H9 (cell line): ENCODE measurements around the gene FILIP1. TPM values are rescaled to one million over a fixed set of nuclear protein-coding genes. Genes with fewer than 3 reads are reported as not detected.

ENCODE experiments used
- DNase-seq: peaks from one replicate; pipeline ENCODE4 v3.0.0-alpha.2; 2017
- H2AFZ ChIP-seq: one replicate; pipeline ENCODE4 v1.6.1; 2013; ENCODE audit warnings: mild to moderate bottlenecking, low read length, control low read depth, moderate library complexity
- H2AK5ac ChIP-seq: 2 replicates; pipeline ENCODE4 v1.6.1; 2013; ENCODE audit warnings: low read length, control low read depth, mixed read lengths; ENCODE audit not compliant: insufficient read length
- H2BK120ac ChIP-seq: one replicate; pipeline ENCODE4 v1.6.1; 2013; ENCODE audit warnings: low read depth, mild to moderate bottlenecking, low read length, control low read depth, inconsistent platforms; ENCODE audit not compliant: poor library complexity, severe bottlenecking
- H2BK12ac ChIP-seq: 2 replicates; pipeline ENCODE4 v1.6.1; 2013; ENCODE audit warnings: low read length, control low read depth, mixed read lengths, low read depth; ENCODE audit not compliant: insufficient read length
- H2BK15ac ChIP-seq: 2 replicates; pipeline ENCODE4 v1.6.1; 2013; ENCODE audit warnings: low read depth, low read length, control low read depth
- H2BK20ac ChIP-seq: one replicate; pipeline ENCODE4 v1.6.1; 2013; ENCODE audit warnings: low read depth, mild to moderate bottlenecking, low read length, control low read depth, inconsistent platforms; ENCODE audit not compliant: poor library complexity, severe bottlenecking
- H2BK5ac ChIP-seq: 2 replicates; pipeline ENCODE4 v1.6.1; 2013; ENCODE audit warnings: low read length, control low read depth, mixed read lengths; ENCODE audit not compliant: insufficient read length
- H3K14ac ChIP-seq: 2 replicates; pipeline ENCODE4 v1.6.1; 2013; ENCODE audit warnings: low read length, control low read depth; ENCODE audit not compliant: insufficient read depth
- H3K18ac ChIP-seq: 2 replicates; pipeline ENCODE4 v1.6.1; 2013; ENCODE audit warnings: low read depth, mild to moderate bottlenecking, mixed read lengths, low read length, control low read depth; ENCODE audit not compliant: insufficient read length
- H3K23ac ChIP-seq: 2 replicates; pipeline ENCODE4 v1.6.1; 2013; ENCODE audit warnings: low read length, control low read depth, mixed read lengths, low read depth; ENCODE audit not compliant: insufficient read length
- H3K23me2 ChIP-seq: 2 replicates; pipeline ENCODE4 v1.6.1; 2013; ENCODE audit warnings: low read depth, mild to moderate bottlenecking, mixed read lengths, low read length, control low read depth; ENCODE audit not compliant: insufficient read length, poor library complexity, severe bottlenecking
- H3K27ac ChIP-seq: 2 replicates; pipeline ENCODE4 v1.5.1; 2013; ENCODE audit warnings: low read length, control low read depth, mixed read lengths, low read depth; ENCODE audit not compliant: insufficient read length
- H3K27me3 ChIP-seq: 2 replicates; pipeline ENCODE4 v1.6.1; 2013; ENCODE audit warnings: low read length, control low read depth, inconsistent platforms; ENCODE audit not compliant: insufficient read depth
- H3K4ac ChIP-seq: 2 replicates; pipeline ENCODE4 v1.6.1; 2013; ENCODE audit warnings: low read depth, mild to moderate bottlenecking, control low read depth, inconsistent platforms, low read length, moderate library complexity
- H3K4me1 ChIP-seq: 2 replicates; pipeline ENCODE4 v1.6.1; 2013; ENCODE audit warnings: low read length, control low read depth, inconsistent platforms; ENCODE audit not compliant: insufficient read depth
- H3K4me2 ChIP-seq: 2 replicates; pipeline ENCODE4 v1.6.1; 2013; ENCODE audit warnings: low read length, control low read depth, mixed read lengths; ENCODE audit not compliant: insufficient read length, insufficient read depth
- H3K56ac ChIP-seq: 2 replicates; pipeline ENCODE4 v1.6.1; 2013; ENCODE audit warnings: low read depth, mild to moderate bottlenecking, mixed read lengths, low read length, control low read depth; ENCODE audit not compliant: insufficient read length
- H3K79me1 ChIP-seq: 2 replicates; pipeline ENCODE4 v1.6.1; 2013; ENCODE audit warnings: low read depth, mild to moderate bottlenecking, moderate library complexity, low read length, control low read depth, inconsistent platforms; ENCODE audit not compliant: insufficient read depth, poor library complexity, severe bottlenecking
- H3K79me2 ChIP-seq: 2 replicates; pipeline ENCODE4 v1.6.1; 2013; ENCODE audit warnings: low read length, control low read depth, inconsistent platforms; ENCODE audit not compliant: insufficient read depth
- H3K9ac ChIP-seq: 2 replicates; pipeline ENCODE4 v1.6.1; 2013; ENCODE audit warnings: low read length, control low read depth, mixed read lengths; ENCODE audit not compliant: insufficient read length; ENCODE audit errors: extremely low read depth
- H3K9me3 ChIP-seq: one replicate; pipeline ENCODE4 v1.6.1; 2013; ENCODE audit warnings: low read depth, low read length, inconsistent platforms; ENCODE audit not compliant: control insufficient read depth
- H3T11ph ChIP-seq: one replicate; pipeline ENCODE4 v1.6.1; 2013; ENCODE audit warnings: mild to moderate bottlenecking, low read length, control low read depth, inconsistent platforms
- H4K20me1 ChIP-seq: one replicate; pipeline ENCODE4 v1.6.1; 2013; ENCODE audit not compliant: control insufficient read depth, insufficient read length, insufficient read depth
- H4K5ac ChIP-seq: 2 replicates; pipeline ENCODE4 v1.6.1; 2013; ENCODE audit warnings: low read depth, mild to moderate bottlenecking, mixed read lengths, low read length, control low read depth; ENCODE audit not compliant: insufficient read length
- H4K8ac ChIP-seq: replicated peaks from 2 replicates; pipeline ENCODE4 v1.6.1; 2013; ENCODE audit warnings: low read length, control low read depth, mixed read lengths, low read depth; ENCODE audit not compliant: insufficient read length
- H4K91ac ChIP-seq: 2 replicates; pipeline ENCODE4 v1.6.1; 2013; ENCODE audit warnings: low read depth, mild to moderate bottlenecking, moderate library complexity, mixed read lengths, low read length, control low read depth; ENCODE audit not compliant: insufficient read length
- H3K27ac Mint-ChIP-seq, 3 experiments: 2 replicates in 2 of 3; 3 replicates in 1 of 3; pipeline ENCODE4 v1.8.0; 2020 to 2021; ENCODE audit warnings: mixed read lengths in 3 of 3, mild to moderate bottlenecking in 1 of 3, moderate library complexity in 1 of 3
- H3K27me3 Mint-ChIP-seq: 2 replicates; pipeline ENCODE4 v1.8.0; 2021; ENCODE audit warnings: low read depth, mild to moderate bottlenecking, moderate library complexity, mixed read lengths
- H3K36me3 Mint-ChIP-seq, 3 experiments: 2 replicates in 2 of 3; 3 replicates in 1 of 3; pipeline ENCODE4 v1.8.0; 2020 to 2021; ENCODE audit warnings: low read depth in 3 of 3, mixed read lengths in 3 of 3; ENCODE audit not compliant: insufficient read depth in 1 of 3
- H3K4me1 Mint-ChIP-seq, 2 experiments: 2 replicates each; pipeline ENCODE4 v1.8.0; 2020; ENCODE audit warnings: mixed read lengths in 2 of 2
- H3K4me3 Mint-ChIP-seq, 2 experiments: 2 replicates in 1 of 2; 3 replicates in 1 of 2; pipeline ENCODE4 v1.8.0; 2020 to 2021; ENCODE audit warnings: mild to moderate bottlenecking in 2 of 2, mixed read lengths in 2 of 2, moderate library complexity in 1 of 2
- H3K9me3 Mint-ChIP-seq, 2 experiments: 2 replicates in 1 of 2; 3 replicates in 1 of 2; pipeline ENCODE4 v1.8.0; 2020; ENCODE audit warnings: mild to moderate bottlenecking in 2 of 2, mixed read lengths in 2 of 2, moderate library complexity in 1 of 2
- WGBS: extraction: QIAGEN DNeasy Blood & Tissue Kit; methylation state at CpG from one replicate; pipeline ENCODE4 v1.1.7; 2013; ENCODE audit warnings: missing lambda C conversion rate, low lambda C conversion rate, mixed read lengths; ENCODE audit not compliant: insufficient read length; ENCODE audit errors: extremely low coverage; 5-methylcytosine and 5-hydroxymethylcytosine counted together
- total RNA-seq: library from RNA; stranded (reverse); gene quantifications from 2 replicates; pipeline ENCODE4 v1.2.1, GENCODE V29; 2021
- TF ChIP-seq, protein P1 (sequence below): fragments of 200-600 bp; sonication (generic); conservative IDR thresholded peaks from 3 replicates; pipeline ENCODE4 v1.8.0; 2021; ENCODE audit warnings: antibody characterized with exemption, mild to moderate bottlenecking

FILIP1 gene
- total RNA-seq, 1 experiment from 2014 or later: 10.5 TPM

DNA sequence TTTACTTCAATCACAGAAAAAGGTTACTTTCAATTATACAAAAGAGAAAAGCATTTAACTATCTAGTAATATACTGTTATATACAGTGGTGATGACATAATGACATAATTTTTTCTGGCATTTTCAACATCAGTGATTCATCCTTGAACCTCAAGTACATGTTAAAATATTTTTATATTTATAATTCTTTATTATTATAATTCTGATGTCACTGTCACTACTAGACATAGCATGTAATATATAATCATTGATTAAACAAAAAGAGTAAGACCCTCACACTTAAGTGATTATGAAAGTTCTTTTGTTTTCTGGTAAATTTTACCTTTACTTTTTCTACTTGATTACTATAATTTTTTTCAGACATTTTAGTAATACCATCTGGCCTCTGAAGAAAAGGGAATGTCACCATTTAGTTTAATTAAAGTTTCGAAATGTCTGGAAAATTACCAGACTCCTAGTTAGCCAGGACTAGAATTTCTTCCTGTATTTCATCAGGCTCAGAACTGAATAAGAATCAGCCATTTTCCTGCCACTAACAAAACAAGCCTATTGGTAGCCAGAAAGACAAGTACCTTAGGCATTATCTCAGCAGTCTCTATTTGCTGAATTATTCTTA is 71.5 kb downstream of the FILIP1 start:
- H3K36me3 Mint-ChIP-seq: no peaks in the 10 kb centered on the region
- Histone ChIP-seq H3K79me1 (no peaks in the 10 kb centered on the region), H2AK5ac (no peak overlapping the region), H3T11ph (no peak overlapping the region), H2BK120ac (no peak overlapping the region), H2AFZ (no peak overlapping the region), H3K79me2 (no peaks in the 10 kb centered on the region), H4K8ac (no peak overlapping the region), H4K20me1 (no peaks in the 10 kb centered on the region), H2BK15ac (no peak overlapping the region), H3K4me2 (no peak overlapping the region), H3K23me2 (no peaks in the 10 kb centered on the region), H3K9ac (no peak overlapping the region), H3K9me3 (no peaks in the 10 kb centered on the region), H2BK20ac (no peak overlapping the region), H3K4ac (no peak overlapping the region), H3K23ac (no peak overlapping the region), H4K91ac (no peak overlapping the region), H3K18ac (no peak overlapping the region), H4K5ac (no peak overlapping the region), H3K27me3 (no peaks in the 10 kb centered on the region), H2BK12ac (no peak overlapping the region), H3K14ac (no peak overlapping the region), H3K27ac (no peak overlapping the region), H3K4me1 (no peaks in the 10 kb centered on the region), H3K56ac (no peak overlapping the region), H2BK5ac (no peak overlapping the region)
- no CpG with 5 or more reads among the region's 1 CpG for WGBS
- TF ChIP-seq, protein P1, sequence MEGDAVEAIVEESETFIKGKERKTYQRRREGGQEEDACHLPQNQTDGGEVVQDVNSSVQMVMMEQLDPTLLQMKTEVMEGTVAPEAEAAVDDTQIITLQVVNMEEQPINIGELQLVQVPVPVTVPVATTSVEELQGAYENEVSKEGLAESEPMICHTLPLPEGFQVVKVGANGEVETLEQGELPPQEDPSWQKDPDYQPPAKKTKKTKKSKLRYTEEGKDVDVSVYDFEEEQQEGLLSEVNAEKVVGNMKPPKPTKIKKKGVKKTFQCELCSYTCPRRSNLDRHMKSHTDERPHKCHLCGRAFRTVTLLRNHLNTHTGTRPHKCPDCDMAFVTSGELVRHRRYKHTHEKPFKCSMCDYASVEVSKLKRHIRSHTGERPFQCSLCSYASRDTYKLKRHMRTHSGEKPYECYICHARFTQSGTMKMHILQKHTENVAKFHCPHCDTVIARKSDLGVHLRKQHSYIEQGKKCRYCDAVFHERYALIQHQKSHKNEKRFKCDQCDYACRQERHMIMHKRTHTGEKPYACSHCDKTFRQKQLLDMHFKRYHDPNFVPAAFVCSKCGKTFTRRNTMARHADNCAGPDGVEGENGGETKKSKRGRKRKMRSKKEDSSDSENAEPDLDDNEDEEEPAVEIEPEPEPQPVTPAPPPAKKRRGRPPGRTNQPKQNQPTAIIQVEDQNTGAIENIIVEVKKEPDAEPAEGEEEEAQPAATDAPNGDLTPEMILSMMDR: no peak
- no peak overlapping the region for H3K4me3 Mint-ChIP-seq
- H3K27ac Mint-ChIP-seq: no peak overlapping the region
- H3K4me1 Mint-ChIP-seq: peaks cover 5 to 6% of the 10 kb centered on the region in 2 experiments
- no peaks in the 10 kb centered on the region; the same call in 1 of the 2 replicates for H3K27me3 Mint-ChIP-seq
- no peaks in the 10 kb centered on the region for H3K9me3 Mint-ChIP-seq
- no peak for DNase-seq
